ENCODE measurements around the gene AGPAT1. TPM values are rescaled to one million over a fixed set of nuclear protein-coding genes. Genes with fewer than 3 reads are reported as not detected.

AGPAT1 gene
- total RNA-seq, 1 experiment from 2014 or later = 58.9 TPM

- peaks cover 28% of the 10 kb centered on the region for H3K4me1 ChIP-seq (replicated peaks; ENCODE audit: insufficient read depth)
- H4K20me1 ChIP-seq (ENCODE audit: insufficient read depth) = 0 out of 2 replicates have a peak, but pooled peaks cover 2% of the 10 kb centered on the region
- DNase-seq = no peak
- H3K9me3 ChIP-seq (ENCODE audit: insufficient read depth, low read depth) = no peaks in the 10 kb centered on the region
- H3K27me3 ChIP-seq (ENCODE audit: insufficient read depth, low read depth) = no peaks in the 10 kb centered on the region
- H3K79me2 ChIP-seq (ENCODE audit: low read depth) = peaks cover 22% of the 10 kb centered on the region
- peaks cover 33% of the 10 kb centered on the region; the same call in 1 of the 2 replicates for H3F3A ChIP-seq (ENCODE audit: insufficient read depth, low read depth)
- H3K36me3 ChIP-seq (ENCODE audit: low read depth) = no peaks in the 10 kb centered on the region
- intact Hi-C loops (cut with micrococcal nuclease; ENCODE audit: unreplicated experiment) = no loop called here
- no TSS peak for BruUV-seq (replicated peaks)
- TF ChIP-seq CTCF (conservative IDR thresholded peaks at IDR 0.05) (no peak), EZH2 (IDR thresholded peaks at IDR 0.05; ENCODE audit: low read depth) (no peak)
- no peak overlapping the region for H2AFZ ChIP-seq
- H3K4me2 ChIP-seq = no peak overlapping the region
- no peak overlapping the region for H3K4me3 ChIP-seq
- no peaks in the 10 kb centered on the region for H3K9me2 ChIP-seq (ENCODE audit: insufficient read depth)
- ChIA-PET POLR2A (ENCODE audit: unreplicated experiment) (no interaction called here), CTCF (interaction anchor here (1.0 kb wide), 1 partner anchor 19 kb away, joined by 5 read pairs; no protein-coding TSS in a partner anchor)
- H3K27ac ChIP-seq = no peak overlapping the region
These were observed 25.7 kb downstream of the AGPAT1 start for GRCh38 chr6:32149932-32150870.

GRCh38 chr6:32149092-32149755, 26.7 kb downstream of the AGPAT1 start:
- no peak overlapping the region for H3K4me3 ChIP-seq
- ChIA-PET POLR2A (ENCODE audit: unreplicated experiment) (no interaction called here), CTCF (no interaction called here)
- H3K27ac ChIP-seq = no peak overlapping the region
- H3F3A ChIP-seq (ENCODE audit: insufficient read depth, low read depth) = peaks cover 36% of the 10 kb centered on the region; the same call in 1 of the 2 replicates
- BruUV-seq (replicated peaks) = no TSS peak
- H3K9me2 ChIP-seq (ENCODE audit: insufficient read depth) = no peaks in the 10 kb centered on the region
- peaks cover 32% of the 10 kb centered on the region for H3K4me1 ChIP-seq (replicated peaks; ENCODE audit: insufficient read depth)
- no peak for TF ChIP-seq EZH2 (IDR thresholded peaks at IDR 0.05; ENCODE audit: low read depth)
- TF ChIP-seq CTCF (conservative IDR thresholded peaks at IDR 0.05) = no peak
- H2AFZ ChIP-seq = no peak overlapping the region
- H3K36me3 ChIP-seq (ENCODE audit: low read depth) = no peaks in the 10 kb centered on the region
- no peak overlapping the region for H3K4me2 ChIP-seq
- no peak for DNase-seq
- no peaks in the 10 kb centered on the region for H3K9me3 ChIP-seq (ENCODE audit: insufficient read depth, low read depth)
- H3K27me3 ChIP-seq (ENCODE audit: insufficient read depth, low read depth) = no peaks in the 10 kb centered on the region
- no peaks in the 10 kb centered on the region for H4K20me1 ChIP-seq (ENCODE audit: insufficient read depth)
- H3K79me2 ChIP-seq (ENCODE audit: low read depth) = peaks cover 13% of the 10 kb centered on the region
- intact Hi-C loops (cut with micrococcal nuclease; ENCODE audit: unreplicated experiment) = no loop called here

DNA sequence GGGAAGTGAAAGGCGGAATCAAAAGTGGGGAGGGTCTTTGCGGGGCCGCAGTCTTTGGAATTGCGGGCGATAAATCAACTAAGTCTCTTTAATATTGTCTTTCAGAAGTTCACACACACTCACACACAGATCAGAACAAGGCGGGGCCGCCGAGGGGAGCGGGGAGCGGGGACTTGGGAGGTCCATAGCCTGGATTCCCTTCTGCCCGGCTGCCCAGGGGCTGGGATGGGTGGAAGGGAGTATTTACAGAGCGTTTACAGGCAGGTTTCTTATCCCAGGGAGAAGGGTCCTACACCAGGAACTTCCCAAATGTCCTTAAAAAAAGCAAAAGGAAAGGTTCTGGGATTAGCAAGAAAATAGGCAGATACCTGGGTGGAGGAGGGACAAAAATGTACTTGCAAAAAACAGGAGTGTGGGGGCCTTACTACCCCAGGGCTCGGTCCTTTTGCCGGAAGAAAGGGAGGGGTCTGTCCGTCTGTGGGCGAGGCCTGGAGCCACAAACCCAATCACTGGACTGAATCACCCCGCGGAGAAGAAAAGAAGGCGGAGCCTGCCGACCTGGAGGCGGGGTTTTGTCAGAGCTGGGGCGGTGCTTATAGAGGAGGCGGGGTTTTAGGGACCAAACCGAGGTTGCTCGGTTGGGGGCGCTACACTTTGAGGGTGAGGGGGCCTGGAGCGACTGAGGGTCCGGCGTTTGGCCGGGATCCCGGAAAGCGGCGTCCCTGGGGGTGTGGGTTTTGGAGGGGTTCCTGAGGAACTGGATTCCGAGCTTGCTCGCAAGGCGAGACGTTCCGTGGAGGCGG, 27.4 kb downstream of the AGPAT1 start:
- Histone ChIP-seq H3K4me3 (no peak overlapping the region), H3K9me2 (ENCODE audit: insufficient read depth) (no peaks in the 10 kb centered on the region), H4K20me1 (ENCODE audit: insufficient read depth) (no peaks in the 10 kb centered on the region), H3K27me3 (ENCODE audit: insufficient read depth, low read depth) (no peaks in the 10 kb centered on the region), H3K4me1 (replicated peaks; ENCODE audit: insufficient read depth) (peaks cover 39% of the 10 kb centered on the region), H2AFZ (no peak overlapping the region), H3K79me2 (ENCODE audit: low read depth) (peaks cover 13% of the 10 kb centered on the region), H3F3A (ENCODE audit: insufficient read depth, low read depth) (peaks cover 39% of the 10 kb centered on the region; the same call in 1 of the 2 replicates), H3K36me3 (ENCODE audit: low read depth) (no peaks in the 10 kb centered on the region), H3K4me2 (no peak overlapping the region), H3K27ac (no peak overlapping the region), H3K9me3 (ENCODE audit: insufficient read depth, low read depth) (no peaks in the 10 kb centered on the region)
- POLR2A ChIA-PET (ENCODE audit: unreplicated experiment) = no interaction called here
- intact Hi-C loops (cut with micrococcal nuclease; ENCODE audit: unreplicated experiment) = no loop called here
- BruUV-seq (replicated peaks) = no TSS peak
- no peak for TF ChIP-seq EZH2 (IDR thresholded peaks at IDR 0.05; ENCODE audit: low read depth)
- TF ChIP-seq CTCF (conservative IDR thresholded peaks at IDR 0.05) = no peak
- CTCF ChIA-PET = no interaction called here
- no peak for DNase-seq
